KOPT-K1 (cell line): Measurements from ENCODE around the gene CACNA1G.

Source experiments
- H3K27ac ChIP-seq: fragments of 200-600 bp; sonication (generic); 2 replicates; pipeline ENCODE4 v1.5.1; 2016; ENCODE audit warnings: antibody characterized with exemption, mild to moderate bottlenecking, low read depth, low read length; ENCODE audit not compliant: poor library complexity, severe bottlenecking
- H3K36me3 ChIP-seq: fragments of 200-600 bp; sonication (generic); 2 replicates; pipeline ENCODE4 v1.5.1; 2017; ENCODE audit warnings: antibody characterized with exemption, mild to moderate bottlenecking, low read length, moderate library complexity; ENCODE audit not compliant: insufficient read depth
- H3K9me3 ChIP-seq: fragments of 200-600 bp; sonication (generic); 2 replicates; pipeline ENCODE4 v1.5.1; 2017; ENCODE audit warnings: antibody characterized with exemption, low read length, mild to moderate bottlenecking; ENCODE audit not compliant: insufficient read depth, poor library complexity, severe bottlenecking

CACNA1G gene

GRCh38 chr17:50564916-50565315 is 4.4 kb downstream of the CACNA1G start:
- Histone ChIP-seq H3K36me3 (no peaks in the 10 kb centered on the region), H3K9me3 (no peaks in the 10 kb centered on the region), H3K27ac (no peak overlapping the region)

GRCh38 chr17:50565402-50566350 is 5.2 kb downstream of the CACNA1G start:
- no peak overlapping the region for H3K27ac ChIP-seq
- no peaks in the 10 kb centered on the region for H3K36me3 ChIP-seq
- H3K9me3 ChIP-seq: no peaks in the 10 kb centered on the region

- Histone ChIP-seq H3K27ac (no peak overlapping the region), H3K9me3 (no peaks in the 10 kb centered on the region), H3K36me3 (no peaks in the 10 kb centered on the region)
These were observed 6.4 kb downstream of the CACNA1G start for GRCh38 chr17:50566886-50567285.

- Histone ChIP-seq H3K9me3 (no peaks in the 10 kb centered on the region), H3K36me3 (no peaks in the 10 kb centered on the region), H3K27ac (no peak overlapping the region)
These were observed 8.1 kb downstream of the CACNA1G start for GRCh38 chr17:50568659-50569058.

GRCh38 chr17:50569592-50569991 is 9.1 kb downstream of the CACNA1G start:
- Histone ChIP-seq H3K36me3 (no peaks in the 10 kb centered on the region), H3K27ac (no peak overlapping the region), H3K9me3 (no peaks in the 10 kb centered on the region)

GRCh38 chr17:50570032-50570431 is 9.5 kb downstream of the CACNA1G start:
- Histone ChIP-seq H3K36me3 (no peaks in the 10 kb centered on the region), H3K27ac (no peak overlapping the region), H3K9me3 (no peaks in the 10 kb centered on the region)

- no peaks in the 10 kb centered on the region for H3K9me3 ChIP-seq
- H3K36me3 ChIP-seq: no peaks in the 10 kb centered on the region
- no peak overlapping the region for H3K27ac ChIP-seq
These were observed 10.0 kb downstream of the CACNA1G start for GRCh38 chr17:50570528-50570927.

GRCh38 chr17:50571681-50572080 is 11.2 kb downstream of the CACNA1G start:
- Histone ChIP-seq H3K27ac (no peak overlapping the region), H3K9me3 (no peaks in the 10 kb centered on the region), H3K36me3 (no peaks in the 10 kb centered on the region)

- H3K36me3 ChIP-seq: no peaks in the 10 kb centered on the region
- H3K27ac ChIP-seq: no peak overlapping the region
- H3K9me3 ChIP-seq: no peaks in the 10 kb centered on the region
These were observed 12.0 kb downstream of the CACNA1G start for GRCh38 chr17:50572541-50572940.

GRCh38 chr17:50573866-50574611 is 13.5 kb downstream of the CACNA1G start:
- Histone ChIP-seq H3K36me3 (no peaks in the 10 kb centered on the region), H3K9me3 (no peaks in the 10 kb centered on the region), H3K27ac (no peak overlapping the region)

- H3K9me3 ChIP-seq: no peaks in the 10 kb centered on the region
- no peaks in the 10 kb centered on the region for H3K36me3 ChIP-seq
- H3K27ac ChIP-seq: no peak overlapping the region
These were observed 15.2 kb downstream of the CACNA1G start for GRCh38 chr17:50575581-50576210.

GRCh38 chr17:50576864-50577263 is 16.3 kb downstream of the CACNA1G start:
- no peak overlapping the region for H3K27ac ChIP-seq
- no peaks in the 10 kb centered on the region for H3K36me3 ChIP-seq
- H3K9me3 ChIP-seq: no peaks in the 10 kb centered on the region

GRCh38 chr17:50577451-50577954 is 17.0 kb downstream of the CACNA1G start:
- H3K9me3 ChIP-seq: no peaks in the 10 kb centered on the region
- H3K27ac ChIP-seq: no peak overlapping the region
- no peaks in the 10 kb centered on the region for H3K36me3 ChIP-seq

GRCh38 chr17:50578173-50578572 is 17.7 kb downstream of the CACNA1G start:
- H3K36me3 ChIP-seq: no peaks in the 10 kb centered on the region
- no peaks in the 10 kb centered on the region for H3K9me3 ChIP-seq
- H3K27ac ChIP-seq: no peak overlapping the region

- Histone ChIP-seq H3K36me3 (no peaks in the 10 kb centered on the region), H3K27ac (no peak overlapping the region), H3K9me3 (no peaks in the 10 kb centered on the region)
These were observed 18.9 kb downstream of the CACNA1G start for GRCh38 chr17:50579399-50579798.
